Endothelial cell of hepatic sinusoid (primary cell): ENCODE measurements around the gene CHST2.
"Not testable (repeated sequence)": the region's sequence is repeated elsewhere in the genome, so short reads cannot be mapped to it uniquely, and the experiment has no call there.

Experiments
- in situ Hi-C: cut with HindIII; loops from 2 replicates; pipeline ENCODE4 v1.10.0; 2017; ENCODE audit warnings: low sequenced_read_pairs

The CHST2 gene

DNA sequence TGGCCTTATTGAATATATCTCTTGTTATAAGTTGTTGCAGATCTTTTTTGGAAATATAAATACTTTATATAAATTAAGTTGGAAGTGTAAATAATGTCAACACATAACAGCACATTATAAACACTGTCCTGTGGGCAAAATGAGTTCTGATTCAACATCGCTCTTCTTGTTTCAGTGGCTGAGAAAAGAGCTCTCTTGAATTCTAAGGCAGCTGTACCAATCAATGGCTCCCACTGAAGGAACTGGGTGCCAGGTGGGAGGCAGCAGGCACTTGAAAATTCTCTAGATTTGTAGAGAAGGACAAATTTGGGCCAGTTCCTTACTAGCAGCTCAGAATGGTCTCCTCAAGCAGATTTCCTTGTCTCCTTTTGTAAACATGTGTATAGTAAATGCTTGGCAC lies 45.6 kb downstream of the CHST2 start:
- in situ Hi-C loops, result no loop called here

DNA sequence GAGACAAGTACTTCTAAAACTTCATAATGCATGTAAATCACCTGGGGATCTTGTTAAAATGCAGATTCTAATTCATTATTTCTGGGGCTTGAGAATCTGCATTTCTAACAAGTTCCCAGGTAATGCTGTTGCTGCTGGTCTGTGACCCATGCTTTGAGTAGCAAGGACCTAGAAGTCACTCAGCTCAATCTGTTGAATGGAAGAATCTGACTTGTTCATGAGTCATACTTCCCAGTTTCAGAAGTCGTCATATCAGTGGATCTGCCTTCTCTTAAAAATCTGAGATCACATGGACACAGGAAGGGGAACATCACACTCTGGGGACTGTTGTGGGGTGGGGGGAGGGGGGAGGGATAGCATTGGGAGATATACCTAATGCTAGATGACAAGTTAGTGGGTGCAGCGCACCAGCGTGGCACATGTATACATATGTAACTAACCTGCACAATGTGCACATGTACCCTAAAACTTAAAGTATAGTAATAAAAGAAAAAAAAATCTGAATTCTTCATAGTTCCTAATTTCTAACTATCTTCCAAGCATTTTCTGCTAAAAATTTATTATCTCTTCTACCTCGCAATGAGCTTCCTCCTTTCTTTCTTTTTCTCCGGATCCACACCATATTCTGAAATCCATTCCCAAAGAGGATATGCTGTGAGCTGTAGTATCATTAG lies 46.2 kb downstream of the CHST2 start:
- in situ Hi-C loops, result not testable (repeated sequence)

DNA sequence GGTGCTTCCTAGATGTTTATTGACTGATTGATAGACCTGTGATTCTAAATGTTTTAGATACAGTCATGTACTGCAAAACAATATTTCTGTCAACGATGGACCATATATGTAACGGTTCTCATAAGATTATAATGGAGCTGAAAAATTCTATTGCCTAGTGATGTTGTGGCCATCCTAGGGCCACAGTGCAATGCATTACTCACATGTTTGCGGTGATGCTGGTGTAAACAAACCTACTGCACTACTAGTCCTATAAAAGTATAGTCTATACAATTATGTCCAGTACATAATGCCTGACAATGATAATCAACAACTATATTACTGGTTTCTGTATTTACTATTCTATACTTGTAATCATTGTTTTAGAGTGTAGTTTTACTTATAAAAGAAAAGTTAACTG lies 46.8 kb downstream of the CHST2 start:
- in situ Hi-C loops, result no loop called here

- in situ Hi-C loops, result no loop called here
Measured at GRCh38 chr3:143167969-143168854, 48.6 kb downstream of the CHST2 start.

DNA sequence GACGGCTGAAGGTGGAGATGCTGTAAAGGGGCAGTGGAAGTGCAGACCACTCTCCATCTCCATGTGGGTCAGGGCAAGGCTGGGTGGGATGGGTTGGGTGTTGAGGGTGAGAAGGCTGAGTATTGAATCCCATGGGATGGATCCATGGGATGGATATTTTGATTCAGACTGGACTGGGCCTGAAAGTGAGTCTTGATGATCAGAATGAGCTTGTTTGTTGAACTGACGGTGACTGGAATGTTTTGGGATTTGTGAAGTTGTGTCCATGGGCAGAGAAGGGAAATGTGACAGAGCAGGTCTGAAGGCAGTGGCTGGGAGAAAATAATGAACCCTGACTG lies 49.3 kb downstream of the CHST2 start:
- in situ Hi-C loops, result no loop called here

GRCh38 chr3:143170074-143170473 lies 50.5 kb downstream of the CHST2 start:
- in situ Hi-C loops, result loop anchor here (5.0 kb wide), 1 partner anchor 43 kb away; no protein-coding TSS in a partner anchor

GRCh38 chr3:143170676-143171075 lies 51.1 kb downstream of the CHST2 start:
- in situ Hi-C loops, result loop anchor here (5.0 kb wide), 1 partner anchor 43 kb away; no protein-coding TSS in a partner anchor

GRCh38 chr3:143171141-143171980 lies 51.8 kb downstream of the CHST2 start:
- in situ Hi-C loops, result loop anchor here (5.0 kb wide), 1 partner anchor 44 kb away; no protein-coding TSS in a partner anchor

DNA sequence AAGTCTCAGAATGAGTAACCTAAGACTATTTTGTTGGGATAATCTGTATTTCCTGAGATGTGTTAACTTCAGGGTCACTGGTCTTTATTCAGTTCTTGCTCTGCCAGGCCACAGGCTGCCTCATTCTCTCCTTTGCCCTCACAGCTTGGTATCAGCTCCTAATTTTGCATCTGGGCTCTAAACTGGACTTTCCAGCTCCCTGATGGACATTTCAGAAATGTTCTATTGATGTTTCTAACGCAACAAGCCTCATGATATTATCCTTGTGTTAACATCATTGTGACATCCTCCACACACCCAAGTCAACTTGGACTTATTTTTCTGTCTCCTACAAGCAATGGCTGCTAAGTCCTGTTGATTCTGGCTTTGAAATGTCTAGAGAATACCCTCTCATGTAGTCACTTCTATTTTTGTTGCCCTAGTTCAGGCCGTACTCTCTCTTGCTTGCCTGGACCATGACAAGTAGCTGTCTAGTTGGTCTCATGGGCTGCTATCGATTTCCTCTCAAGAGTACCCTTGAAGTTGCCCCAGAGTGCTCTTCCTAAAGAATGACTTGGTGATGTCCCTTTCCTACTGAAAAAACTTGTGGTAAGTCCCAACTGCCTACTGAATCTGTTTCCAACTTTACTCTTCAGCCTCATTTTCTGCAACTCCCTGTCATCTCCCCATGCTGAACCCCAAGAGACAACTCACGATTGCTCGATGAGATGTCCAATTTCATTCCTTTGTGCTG lies 52.7 kb downstream of the CHST2 start:
- in situ Hi-C loops, result loop anchor here (5.0 kb wide), 1 partner anchor 45 kb away; no protein-coding TSS in a partner anchor

DNA sequence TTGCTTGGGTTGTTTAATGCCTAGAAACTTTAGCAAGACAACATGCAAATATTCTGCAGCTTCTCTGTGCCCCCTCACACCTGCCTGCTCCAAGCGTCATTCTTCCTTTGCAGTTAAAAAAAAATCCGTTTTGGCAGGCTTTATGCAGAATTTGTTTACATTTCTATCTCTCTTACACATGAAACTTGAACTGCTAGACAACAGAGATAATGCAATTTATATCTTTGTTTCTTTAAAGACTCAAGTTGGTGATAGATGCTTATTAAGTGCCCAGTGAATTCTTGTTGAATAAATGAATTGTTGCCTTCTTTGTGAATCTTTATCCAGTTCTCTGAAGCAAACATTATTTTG lies 53.2 kb downstream of the CHST2 start:
- in situ Hi-C loops, result loop anchor here (5.0 kb wide), 1 partner anchor 45 kb away; no protein-coding TSS in a partner anchor

DNA sequence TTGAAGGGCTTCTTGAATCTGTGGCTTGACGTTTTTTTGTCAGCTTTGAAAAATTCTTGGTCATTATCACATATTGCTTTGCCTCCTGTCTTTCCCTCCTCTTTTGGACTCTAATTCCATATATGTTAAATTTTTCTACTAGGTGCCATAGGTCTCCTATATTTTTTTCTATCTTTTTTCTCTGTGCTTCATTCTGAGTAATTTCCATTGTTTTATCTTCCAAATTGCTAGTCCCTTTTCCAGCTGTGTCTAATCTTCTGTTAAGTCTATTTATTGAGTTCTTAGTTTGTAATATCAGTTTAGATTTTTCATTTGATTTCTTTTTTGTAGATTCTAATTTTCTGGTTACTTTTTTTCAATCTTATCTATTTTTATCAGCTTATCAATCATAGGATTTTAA lies 53.7 kb downstream of the CHST2 start:
- in situ Hi-C loops, result loop anchor here (5.0 kb wide), 1 partner anchor 46 kb away; no protein-coding TSS in a partner anchor
